ENCODE data around the gene ZFP30.

The ZFP30 gene

GRCh38 chr19:37564624-37565369 lies 90.5 kb downstream of the ZFP30 start:
- no peak for DNase-seq (ENCODE audit: low read depth)
